ENCODE results near the gene SORCS2.

DNA sequence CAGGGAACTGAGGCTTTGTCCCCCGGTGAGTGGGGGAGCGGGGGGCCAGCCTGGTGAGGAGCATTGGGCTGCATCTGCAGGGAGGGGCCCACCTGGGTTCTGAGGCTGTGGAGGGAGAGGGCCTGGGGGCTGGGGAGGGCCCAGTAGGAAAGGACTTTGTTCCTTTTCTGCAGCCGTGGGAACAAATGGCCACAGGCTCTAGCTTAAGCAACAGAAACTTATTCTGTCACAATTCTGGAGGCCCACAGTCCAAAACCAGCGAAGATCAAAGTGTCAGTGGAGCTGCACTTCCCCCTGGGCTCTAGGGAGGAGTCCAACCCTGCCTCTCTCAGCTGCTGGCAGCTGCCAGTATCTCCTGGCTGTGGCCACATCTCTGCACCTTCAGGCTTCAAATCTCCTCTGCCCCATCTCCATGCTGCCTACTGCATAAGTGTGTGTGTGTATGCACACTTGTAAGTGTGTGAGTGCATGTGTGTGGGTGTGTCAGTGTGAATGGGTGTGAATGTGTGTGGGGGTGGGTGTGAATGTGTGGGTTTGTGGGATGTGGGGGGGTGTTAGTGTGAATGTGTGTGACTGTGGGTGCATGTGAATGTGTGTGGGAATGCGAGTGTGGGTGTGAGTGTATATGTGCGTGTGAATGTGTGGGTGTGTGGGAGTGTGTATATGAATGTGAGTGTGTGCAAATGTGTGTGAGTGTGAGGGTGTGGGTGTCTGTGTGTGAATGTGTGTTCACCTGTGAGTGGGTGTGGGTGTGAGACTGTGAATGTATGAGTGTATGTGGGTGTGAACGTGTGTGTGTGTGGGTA is 446.8 kb downstream of the SORCS2 start:
- no peak for TF ChIP-seq POLR2A (IDR thresholded peaks at IDR 0.05)
- TF ChIP-seq, protein P1, sequence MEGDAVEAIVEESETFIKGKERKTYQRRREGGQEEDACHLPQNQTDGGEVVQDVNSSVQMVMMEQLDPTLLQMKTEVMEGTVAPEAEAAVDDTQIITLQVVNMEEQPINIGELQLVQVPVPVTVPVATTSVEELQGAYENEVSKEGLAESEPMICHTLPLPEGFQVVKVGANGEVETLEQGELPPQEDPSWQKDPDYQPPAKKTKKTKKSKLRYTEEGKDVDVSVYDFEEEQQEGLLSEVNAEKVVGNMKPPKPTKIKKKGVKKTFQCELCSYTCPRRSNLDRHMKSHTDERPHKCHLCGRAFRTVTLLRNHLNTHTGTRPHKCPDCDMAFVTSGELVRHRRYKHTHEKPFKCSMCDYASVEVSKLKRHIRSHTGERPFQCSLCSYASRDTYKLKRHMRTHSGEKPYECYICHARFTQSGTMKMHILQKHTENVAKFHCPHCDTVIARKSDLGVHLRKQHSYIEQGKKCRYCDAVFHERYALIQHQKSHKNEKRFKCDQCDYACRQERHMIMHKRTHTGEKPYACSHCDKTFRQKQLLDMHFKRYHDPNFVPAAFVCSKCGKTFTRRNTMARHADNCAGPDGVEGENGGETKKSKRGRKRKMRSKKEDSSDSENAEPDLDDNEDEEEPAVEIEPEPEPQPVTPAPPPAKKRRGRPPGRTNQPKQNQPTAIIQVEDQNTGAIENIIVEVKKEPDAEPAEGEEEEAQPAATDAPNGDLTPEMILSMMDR (IDR thresholded peaks at IDR 0.05), result no peak

All from esophagus squamous epithelium (tissue), 4 donors.